ENCODE results near the gene MUC5B.
"Not testable (repeated sequence)": the region's sequence is repeated elsewhere in the genome, so short reads cannot be mapped to it uniquely, and the experiment has no call there.

The MUC5B gene

GRCh38 chr11:1237851-1238250, 15.0 kb downstream of the MUC5B start:
- TF ChIP-seq, protein P1, sequence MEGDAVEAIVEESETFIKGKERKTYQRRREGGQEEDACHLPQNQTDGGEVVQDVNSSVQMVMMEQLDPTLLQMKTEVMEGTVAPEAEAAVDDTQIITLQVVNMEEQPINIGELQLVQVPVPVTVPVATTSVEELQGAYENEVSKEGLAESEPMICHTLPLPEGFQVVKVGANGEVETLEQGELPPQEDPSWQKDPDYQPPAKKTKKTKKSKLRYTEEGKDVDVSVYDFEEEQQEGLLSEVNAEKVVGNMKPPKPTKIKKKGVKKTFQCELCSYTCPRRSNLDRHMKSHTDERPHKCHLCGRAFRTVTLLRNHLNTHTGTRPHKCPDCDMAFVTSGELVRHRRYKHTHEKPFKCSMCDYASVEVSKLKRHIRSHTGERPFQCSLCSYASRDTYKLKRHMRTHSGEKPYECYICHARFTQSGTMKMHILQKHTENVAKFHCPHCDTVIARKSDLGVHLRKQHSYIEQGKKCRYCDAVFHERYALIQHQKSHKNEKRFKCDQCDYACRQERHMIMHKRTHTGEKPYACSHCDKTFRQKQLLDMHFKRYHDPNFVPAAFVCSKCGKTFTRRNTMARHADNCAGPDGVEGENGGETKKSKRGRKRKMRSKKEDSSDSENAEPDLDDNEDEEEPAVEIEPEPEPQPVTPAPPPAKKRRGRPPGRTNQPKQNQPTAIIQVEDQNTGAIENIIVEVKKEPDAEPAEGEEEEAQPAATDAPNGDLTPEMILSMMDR (IDR thresholded peaks at IDR 0.05; ENCODE audit: control extremely low read depth, extremely low read depth, low read depth, missing control alignments): no peak
- ChIA-PET POLR2A (no interaction called here), CTCF (no interaction called here)
- no peak for DNase-seq (ENCODE audit: extremely low spot score)

DNA sequence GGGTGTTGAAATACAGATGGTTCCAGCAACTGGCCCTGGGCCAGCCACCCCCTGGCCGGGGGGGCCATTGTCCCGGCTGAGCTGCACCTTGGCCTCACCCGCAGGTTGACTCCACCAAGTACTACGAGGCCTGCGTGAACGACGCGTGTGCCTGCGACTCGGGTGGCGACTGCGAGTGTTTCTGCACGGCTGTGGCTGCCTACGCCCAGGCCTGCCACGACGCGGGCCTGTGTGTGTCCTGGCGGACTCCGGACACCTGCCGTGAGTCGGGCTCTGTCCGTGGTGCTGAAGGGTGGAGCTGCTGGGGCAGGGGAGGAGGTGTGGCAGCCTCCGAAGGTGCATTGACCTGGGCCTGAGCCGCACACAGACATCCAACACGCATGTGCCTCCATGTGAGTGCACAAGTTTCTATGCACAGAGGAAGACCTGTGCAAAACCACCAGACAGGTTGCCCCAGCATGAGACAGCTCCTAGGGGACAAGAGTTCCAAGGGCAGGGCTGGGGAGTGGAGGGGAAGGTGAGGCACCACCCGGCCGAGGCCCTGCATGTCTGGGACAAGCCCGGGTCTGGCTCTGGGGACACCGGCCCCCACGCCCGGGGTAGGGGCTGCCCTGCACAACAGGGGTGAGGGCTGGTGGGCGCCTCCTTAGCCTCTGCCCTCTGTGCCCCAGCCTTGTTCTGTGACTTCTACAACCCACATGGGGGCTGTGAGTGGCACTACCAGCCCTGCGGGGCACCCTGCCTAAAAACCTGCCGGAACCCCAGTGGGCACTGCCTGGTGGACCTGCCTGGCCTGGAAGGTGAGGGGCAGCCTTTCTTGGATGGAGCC, 16.1 kb downstream of the MUC5B start:
- CTCF ChIA-PET: no interaction called here
- TF ChIP-seq, protein P1 (IDR thresholded peaks at IDR 0.05; ENCODE audit: control extremely low read depth, extremely low read depth, low read depth, missing control alignments): no peak
- POLR2A ChIA-PET: no interaction called here
- DNase-seq (ENCODE audit: extremely low spot score): no peak

GRCh38 chr11:1239596-1240205, 16.8 kb downstream of the MUC5B start:
- ChIA-PET CTCF (no interaction called here), POLR2A (no interaction called here)
- TF ChIP-seq, protein P1 (IDR thresholded peaks at IDR 0.05; ENCODE audit: control extremely low read depth, extremely low read depth, low read depth, missing control alignments): no peak
- no peak for DNase-seq (ENCODE audit: extremely low spot score)

DNA sequence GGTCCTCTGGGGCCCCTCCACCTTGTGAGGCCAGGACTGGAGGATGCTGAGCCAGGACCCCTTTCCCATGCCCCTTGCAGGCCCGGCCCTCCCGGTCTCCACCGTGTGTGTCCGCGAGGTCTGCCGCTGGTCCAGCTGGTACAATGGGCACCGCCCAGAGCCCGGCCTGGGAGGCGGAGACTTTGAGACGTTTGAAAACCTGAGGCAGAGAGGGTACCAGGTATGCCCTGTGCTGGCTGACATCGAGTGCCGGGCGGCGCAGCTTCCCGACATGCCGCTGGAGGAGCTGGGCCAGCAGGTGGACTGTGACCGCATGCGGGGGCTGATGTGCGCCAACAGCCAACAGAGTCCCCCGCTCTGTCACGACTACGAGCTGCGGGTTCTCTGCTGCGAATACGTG, 17.9 kb downstream of the MUC5B start:
- POLR2A ChIA-PET: no interaction called here
- CTCF ChIA-PET: no interaction called here
- TF ChIP-seq, protein P1 (IDR thresholded peaks at IDR 0.05; ENCODE audit: control extremely low read depth, extremely low read depth, low read depth, missing control alignments): no peak
- DNase-seq (ENCODE audit: extremely low spot score): no peak

- TF ChIP-seq, protein P1 (IDR thresholded peaks at IDR 0.05; ENCODE audit: control extremely low read depth, extremely low read depth, low read depth, missing control alignments): no peak
- DNase-seq (ENCODE audit: extremely low spot score): no peak
- ChIA-PET POLR2A (no interaction called here), CTCF (no interaction called here)
These were observed 18.8 kb downstream of the MUC5B start for GRCh38 chr11:1241706-1242105.

DNA sequence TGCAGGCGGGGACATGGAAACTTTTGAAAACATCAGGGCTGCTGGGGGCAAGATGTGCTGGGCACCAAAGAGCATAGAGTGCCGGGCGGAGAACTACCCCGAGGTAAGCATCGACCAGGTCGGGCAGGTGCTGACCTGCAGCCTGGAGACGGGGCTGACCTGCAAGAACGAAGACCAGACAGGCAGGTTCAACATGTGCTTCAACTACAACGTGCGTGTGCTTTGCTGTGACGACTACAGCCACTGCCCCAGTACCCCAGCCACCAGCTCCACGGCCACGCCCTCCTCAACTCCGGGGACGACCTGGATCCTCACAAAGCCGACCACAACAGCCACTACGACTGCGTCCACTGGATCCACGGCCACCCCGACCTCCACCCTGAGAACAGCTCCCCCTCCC, 19.4 kb downstream of the MUC5B start:
- ChIA-PET POLR2A (no interaction called here), CTCF (no interaction called here)
- DNase-seq (ENCODE audit: extremely low spot score): no peak
- TF ChIP-seq, protein P1 (IDR thresholded peaks at IDR 0.05; ENCODE audit: control extremely low read depth, extremely low read depth, low read depth, missing control alignments): no peak

DNA sequence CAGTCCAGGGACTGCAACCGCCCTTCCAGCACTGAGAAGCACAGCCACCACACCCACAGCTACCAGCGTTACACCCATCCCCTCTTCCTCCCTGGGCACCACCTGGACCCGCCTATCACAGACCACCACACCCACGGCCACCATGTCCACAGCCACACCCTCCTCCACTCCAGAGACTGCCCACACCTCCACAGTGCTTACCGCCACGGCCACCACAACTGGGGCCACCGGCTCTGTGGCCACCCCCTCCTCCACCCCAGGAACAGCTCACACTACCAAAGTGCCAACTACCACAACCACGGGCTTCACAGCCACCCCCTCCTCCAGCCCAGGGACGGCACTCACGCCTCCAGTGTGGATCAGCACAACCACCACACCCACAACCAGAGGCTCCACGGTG, 19.9 kb downstream of the MUC5B start:
- DNase-seq (ENCODE audit: extremely low spot score); CTCF ChIA-PET; POLR2A ChIA-PET: not testable (repeated sequence)

DNA sequence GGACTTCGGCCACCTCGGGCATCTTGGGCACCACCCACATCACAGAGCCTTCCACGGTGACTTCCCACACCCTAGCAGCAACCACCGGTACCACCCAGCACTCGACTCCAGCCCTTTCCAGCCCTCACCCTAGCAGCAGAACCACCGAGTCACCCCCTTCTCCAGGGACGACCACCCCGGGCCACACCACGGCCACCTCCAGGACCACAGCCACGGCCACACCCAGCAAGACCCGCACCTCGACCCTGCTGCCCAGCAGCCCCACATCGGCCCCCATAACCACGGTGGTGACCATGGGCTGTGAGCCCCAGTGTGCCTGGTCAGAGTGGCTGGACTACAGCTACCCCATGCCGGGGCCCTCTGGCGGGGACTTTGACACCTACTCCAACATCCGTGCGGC, 20.7 kb downstream of the MUC5B start:
- DNase-seq (ENCODE audit: extremely low spot score); POLR2A ChIA-PET; CTCF ChIA-PET: not testable (repeated sequence)

GRCh38 chr11:1244557-1244956, 21.7 kb downstream of the MUC5B start:
- DNase-seq (ENCODE audit: extremely low spot score); POLR2A ChIA-PET; CTCF ChIA-PET: not testable (repeated sequence)

DNA sequence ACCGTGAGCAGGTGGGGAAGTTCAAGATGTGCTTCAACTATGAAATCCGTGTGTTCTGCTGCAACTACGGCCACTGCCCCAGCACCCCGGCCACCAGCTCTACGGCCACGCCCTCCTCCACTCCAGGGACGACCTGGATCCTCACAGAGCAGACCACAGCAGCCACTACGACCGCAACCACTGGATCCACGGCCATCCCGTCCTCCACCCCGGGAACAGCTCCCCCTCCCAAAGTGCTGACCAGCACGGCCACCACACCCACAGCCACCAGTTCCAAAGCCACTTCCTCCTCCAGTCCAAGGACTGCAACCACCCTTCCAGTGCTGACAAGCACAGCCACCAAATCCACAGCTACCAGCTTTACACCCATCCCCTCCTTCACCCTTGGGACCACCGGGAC, 22.9 kb downstream of the MUC5B start:
- CTCF ChIA-PET; POLR2A ChIA-PET; DNase-seq (ENCODE audit: extremely low spot score): not testable (repeated sequence)

GRCh38 chr11:1246301-1246700, 23.4 kb downstream of the MUC5B start:
- POLR2A ChIA-PET; CTCF ChIA-PET; DNase-seq (ENCODE audit: extremely low spot score): not testable (repeated sequence)

Data from GM10248 (cell line).